ENCODE data around the gene EED. TPM values are rescaled to one million over a fixed set of nuclear protein-coding genes. Genes with fewer than 3 reads are reported as not detected.

EED gene
- total and polyA plus RNA-seq, 7 donors, result 8.1 to 14.6 (median 10.8) TPM

DNA sequence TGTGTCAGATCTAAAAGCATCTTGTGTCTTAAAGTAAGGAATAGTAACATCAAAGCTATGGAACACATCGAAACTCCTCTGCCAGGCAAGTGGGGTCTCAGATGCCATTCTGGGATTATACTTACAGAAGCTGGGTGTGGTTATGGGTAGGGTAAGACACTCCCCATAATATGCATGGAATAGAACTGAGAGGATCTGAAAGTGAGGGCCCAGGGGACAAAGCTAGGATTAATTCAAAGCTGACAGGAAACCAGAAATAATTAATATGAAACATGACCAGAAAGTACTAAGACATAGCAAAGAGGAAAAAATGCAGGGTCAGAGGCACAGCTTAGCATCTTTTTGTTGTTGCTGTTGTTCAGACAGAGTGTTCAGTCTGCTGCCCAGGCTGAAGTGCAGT, 40.2 kb upstream of the EED start:
- Histone ChIP-seq H3K27ac (no peak overlapping the region), H3K4me3 (no peak overlapping the region), H3K27me3 (ENCODE audit: insufficient read depth in 3 of 3, low read length in 2 of 3) (no peaks in the 10 kb centered on the region), H3K9me3 (no peaks in the 10 kb centered on the region), H3K4me1 (no peaks in the 10 kb centered on the region), H3K36me3 (ENCODE audit: insufficient read depth in 1 of 2, low read depth in 1 of 2) (no peaks in the 10 kb centered on the region)
- DNase-seq (no peak), ATAC-seq (no peak)
- intact Hi-C loops (cut with DNase I), result no loop called here
- TF ChIP-seq, protein P1, sequence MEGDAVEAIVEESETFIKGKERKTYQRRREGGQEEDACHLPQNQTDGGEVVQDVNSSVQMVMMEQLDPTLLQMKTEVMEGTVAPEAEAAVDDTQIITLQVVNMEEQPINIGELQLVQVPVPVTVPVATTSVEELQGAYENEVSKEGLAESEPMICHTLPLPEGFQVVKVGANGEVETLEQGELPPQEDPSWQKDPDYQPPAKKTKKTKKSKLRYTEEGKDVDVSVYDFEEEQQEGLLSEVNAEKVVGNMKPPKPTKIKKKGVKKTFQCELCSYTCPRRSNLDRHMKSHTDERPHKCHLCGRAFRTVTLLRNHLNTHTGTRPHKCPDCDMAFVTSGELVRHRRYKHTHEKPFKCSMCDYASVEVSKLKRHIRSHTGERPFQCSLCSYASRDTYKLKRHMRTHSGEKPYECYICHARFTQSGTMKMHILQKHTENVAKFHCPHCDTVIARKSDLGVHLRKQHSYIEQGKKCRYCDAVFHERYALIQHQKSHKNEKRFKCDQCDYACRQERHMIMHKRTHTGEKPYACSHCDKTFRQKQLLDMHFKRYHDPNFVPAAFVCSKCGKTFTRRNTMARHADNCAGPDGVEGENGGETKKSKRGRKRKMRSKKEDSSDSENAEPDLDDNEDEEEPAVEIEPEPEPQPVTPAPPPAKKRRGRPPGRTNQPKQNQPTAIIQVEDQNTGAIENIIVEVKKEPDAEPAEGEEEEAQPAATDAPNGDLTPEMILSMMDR (IDR thresholded peaks at IDR 0.05), result no peak
- WGBS, 3 donors, result 79 to 83% (median 82%) methylated on average over 1 of the region's 1 CpG

DNA sequence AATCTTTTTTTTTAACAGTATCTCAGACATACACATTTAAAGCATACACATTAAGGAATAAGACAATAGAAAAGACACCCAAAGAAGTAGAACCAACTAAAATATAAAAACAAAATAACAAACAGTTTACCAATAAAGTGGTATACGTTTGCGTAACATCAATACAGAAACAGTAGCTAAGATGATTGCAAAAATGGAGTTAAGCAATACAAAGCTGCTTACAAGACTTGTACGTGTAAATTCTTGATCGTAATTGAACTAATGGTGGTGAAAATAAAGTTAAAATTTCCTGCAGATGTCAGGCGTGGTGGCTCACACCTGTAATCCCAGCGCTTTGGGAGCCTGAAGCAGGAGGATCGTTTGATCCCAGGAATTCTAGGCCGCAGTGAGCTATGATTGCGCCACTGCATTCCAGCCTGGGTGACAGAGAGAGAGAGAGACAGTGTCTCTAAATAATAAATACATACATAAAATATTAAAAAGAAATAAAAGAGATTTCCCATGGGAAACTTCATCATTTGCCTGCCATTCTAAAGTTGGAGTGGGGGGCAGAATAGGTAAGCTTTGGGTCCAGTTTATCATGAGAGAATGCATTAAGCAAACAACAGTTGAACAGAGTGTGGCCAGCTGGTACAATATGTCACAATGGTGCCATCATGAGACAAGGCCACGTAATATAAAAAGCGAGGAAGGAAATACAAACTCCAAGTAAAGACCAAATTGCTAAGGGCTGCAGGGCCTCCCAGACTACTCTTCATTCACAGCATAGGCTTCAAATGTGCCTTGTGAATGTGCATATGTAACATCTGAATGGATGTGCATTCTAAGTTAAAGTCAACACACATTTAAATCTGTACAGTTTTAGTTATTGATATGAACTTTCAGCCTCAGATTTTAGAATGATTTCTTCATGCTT, 38.9 kb upstream of the EED start:
- intact Hi-C loops (cut with DNase I), result no loop called here
- H3K36me3 ChIP-seq (ENCODE audit: insufficient read depth in 1 of 2, low read depth in 1 of 2), result no peaks in the 10 kb centered on the region
- H3K27ac ChIP-seq, result no peak overlapping the region
- no peak for ATAC-seq
- H3K9me3 ChIP-seq, result no peaks in the 10 kb centered on the region
- H3K4me1 ChIP-seq, result no peaks in the 10 kb centered on the region
- H3K27me3 ChIP-seq (ENCODE audit: insufficient read depth in 3 of 3, low read length in 2 of 3), result no peaks in the 10 kb centered on the region
- no peak overlapping the region for H3K4me3 ChIP-seq
- TF ChIP-seq, protein P1 (IDR thresholded peaks at IDR 0.05), result no peak
- DNase-seq, result no peak
- 81 to 88% (median 82%) methylated on average over 11 of the region's 11 CpGs for WGBS, 3 donors

DNA sequence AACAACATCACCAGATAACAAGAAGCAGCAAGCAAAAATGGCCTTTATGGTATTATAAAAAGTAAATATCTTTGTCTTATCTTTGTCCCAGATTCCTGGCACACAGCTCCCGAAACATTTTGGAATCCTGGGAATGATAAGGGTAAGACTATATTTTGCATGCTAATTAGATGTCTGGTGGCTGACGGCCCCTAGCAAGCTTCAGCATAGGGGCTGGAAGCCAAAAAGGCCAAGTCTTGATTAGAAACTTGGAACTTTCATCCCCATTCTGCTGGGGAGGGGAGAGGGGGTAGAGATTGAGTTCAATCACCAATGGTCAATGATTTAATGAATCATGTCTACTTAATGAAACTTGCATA, 38.2 kb upstream of the EED start:
- no peak for ATAC-seq
- no peak overlapping the region for H3K4me3 ChIP-seq
- no peaks in the 10 kb centered on the region for H3K9me3 ChIP-seq
- H3K4me1 ChIP-seq, result no peaks in the 10 kb centered on the region
- DNase-seq, result no peak
- 66 to 78% (median 72%) methylated on average over 2 of the region's 2 CpGs for WGBS, 3 donors
- H3K27me3 ChIP-seq (ENCODE audit: insufficient read depth in 3 of 3, low read length in 2 of 3), result no peaks in the 10 kb centered on the region
- TF ChIP-seq, protein P1 (IDR thresholded peaks at IDR 0.05), result no peak
- no peak overlapping the region for H3K27ac ChIP-seq
- H3K36me3 ChIP-seq (ENCODE audit: insufficient read depth in 1 of 2, low read depth in 1 of 2), result no peaks in the 10 kb centered on the region
- intact Hi-C loops (cut with DNase I), result no loop called here

DNA sequence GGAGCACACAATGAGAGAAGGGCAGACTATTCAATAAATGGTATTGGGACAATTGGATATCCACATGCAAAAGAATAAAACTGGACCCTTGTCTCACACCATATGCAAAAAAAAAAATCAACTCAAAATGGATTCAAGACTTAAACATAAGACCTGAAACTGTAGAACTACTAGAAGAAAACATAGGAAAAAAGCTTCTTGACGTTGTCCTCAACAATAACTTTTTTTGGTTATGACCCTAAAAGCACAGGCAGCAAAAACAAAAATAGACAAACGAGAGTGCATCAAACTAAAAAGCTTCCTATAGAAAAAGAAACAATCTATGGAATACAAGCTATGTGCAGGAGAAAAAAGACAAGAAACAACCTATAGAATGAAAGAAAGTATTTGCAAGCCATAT, 37.1 kb upstream of the EED start:
- Histone ChIP-seq H3K4me1 (no peaks in the 10 kb centered on the region), H3K36me3 (ENCODE audit: insufficient read depth in 1 of 2, low read depth in 1 of 2) (no peaks in the 10 kb centered on the region), H3K9me3 (no peaks in the 10 kb centered on the region), H3K27ac (no peak overlapping the region), H3K27me3 (ENCODE audit: insufficient read depth in 3 of 3, low read length in 2 of 3) (no peaks in the 10 kb centered on the region), H3K4me3 (no peak overlapping the region)
- ATAC-seq (no peak), DNase-seq (no peak)
- TF ChIP-seq, protein P1 (IDR thresholded peaks at IDR 0.05), result no peak
- intact Hi-C loops (cut with DNase I), result no loop called here
- WGBS, 3 donors, result 90 to 96% (median 91%) methylated on average over 2 of the region's 2 CpGs

DNA sequence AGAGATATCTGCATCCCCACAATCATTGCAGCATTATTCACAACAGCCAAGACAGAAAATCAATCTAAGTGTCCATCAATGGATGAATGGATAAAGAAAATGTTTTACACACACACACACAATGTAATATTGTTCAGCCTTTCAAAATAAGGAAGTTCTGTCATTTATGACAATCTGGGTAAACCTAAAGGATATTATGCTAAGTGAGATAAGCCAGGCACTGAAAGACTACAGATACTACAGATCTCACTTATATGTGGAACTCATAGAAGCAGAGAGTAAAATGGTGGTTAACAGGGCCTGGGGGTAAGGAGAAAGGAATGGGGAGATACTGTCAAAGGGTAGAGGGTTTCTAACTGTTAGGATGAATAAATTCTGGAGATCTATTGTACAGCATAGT, 36.0 kb upstream of the EED start:
- H3K27me3 ChIP-seq (ENCODE audit: insufficient read depth in 3 of 3, low read length in 2 of 3), result no peaks in the 10 kb centered on the region
- no peak overlapping the region for H3K4me3 ChIP-seq
- intact Hi-C loops (cut with DNase I), result no loop called here
- ATAC-seq, result no peak
- DNase-seq, result no peak
- no peaks in the 10 kb centered on the region for H3K9me3 ChIP-seq
- TF ChIP-seq, protein P1 (IDR thresholded peaks at IDR 0.05), result no peak
- H3K4me1 ChIP-seq, result no peaks in the 10 kb centered on the region
- H3K36me3 ChIP-seq (ENCODE audit: insufficient read depth in 1 of 2, low read depth in 1 of 2), result no peaks in the 10 kb centered on the region
- H3K27ac ChIP-seq, result no peak overlapping the region
